Measurements from ENCODE around the gene CYB561D2.

DNA sequence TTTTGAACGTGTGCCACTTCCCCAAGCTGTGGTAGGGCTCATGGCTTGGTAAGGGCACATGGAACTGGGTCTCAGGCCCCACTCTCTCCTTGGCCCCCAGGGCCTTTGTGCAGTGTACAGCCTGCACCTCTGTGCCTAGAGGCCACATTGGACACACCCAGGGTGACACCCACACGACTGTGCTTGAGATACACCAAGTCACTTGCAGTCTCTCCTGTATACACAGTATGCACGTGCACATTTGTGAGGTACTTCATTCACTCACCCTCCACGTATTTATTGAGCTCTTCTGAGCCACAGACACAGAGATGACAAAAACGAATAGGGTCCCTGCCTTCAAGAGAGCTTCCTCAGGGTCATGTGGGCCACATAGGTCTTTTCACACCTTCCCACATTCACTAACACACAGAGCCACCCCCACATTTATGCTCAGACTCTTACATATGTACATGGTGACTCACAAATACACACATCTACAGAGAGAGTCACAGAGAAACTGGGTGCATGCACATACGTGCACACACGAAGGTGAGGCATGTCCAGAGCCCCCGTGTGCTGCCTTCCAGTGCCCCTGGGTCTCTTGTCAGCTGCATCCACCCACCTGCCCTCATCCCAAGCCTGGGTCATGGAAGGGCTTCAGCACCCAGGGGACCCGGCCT is 18.5 kb downstream of the CYB561D2 start:
- TF ChIP-seq, protein P1, sequence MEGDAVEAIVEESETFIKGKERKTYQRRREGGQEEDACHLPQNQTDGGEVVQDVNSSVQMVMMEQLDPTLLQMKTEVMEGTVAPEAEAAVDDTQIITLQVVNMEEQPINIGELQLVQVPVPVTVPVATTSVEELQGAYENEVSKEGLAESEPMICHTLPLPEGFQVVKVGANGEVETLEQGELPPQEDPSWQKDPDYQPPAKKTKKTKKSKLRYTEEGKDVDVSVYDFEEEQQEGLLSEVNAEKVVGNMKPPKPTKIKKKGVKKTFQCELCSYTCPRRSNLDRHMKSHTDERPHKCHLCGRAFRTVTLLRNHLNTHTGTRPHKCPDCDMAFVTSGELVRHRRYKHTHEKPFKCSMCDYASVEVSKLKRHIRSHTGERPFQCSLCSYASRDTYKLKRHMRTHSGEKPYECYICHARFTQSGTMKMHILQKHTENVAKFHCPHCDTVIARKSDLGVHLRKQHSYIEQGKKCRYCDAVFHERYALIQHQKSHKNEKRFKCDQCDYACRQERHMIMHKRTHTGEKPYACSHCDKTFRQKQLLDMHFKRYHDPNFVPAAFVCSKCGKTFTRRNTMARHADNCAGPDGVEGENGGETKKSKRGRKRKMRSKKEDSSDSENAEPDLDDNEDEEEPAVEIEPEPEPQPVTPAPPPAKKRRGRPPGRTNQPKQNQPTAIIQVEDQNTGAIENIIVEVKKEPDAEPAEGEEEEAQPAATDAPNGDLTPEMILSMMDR (IDR thresholded peaks at IDR 0.05; ENCODE audit: insufficient read depth, low read length, poor library complexity, severe bottlenecking): no peak
- TF ChIP-seq EZH2phosphoT487 (conservative IDR thresholded peaks at IDR 0.05; ENCODE audit: low read length): no peak

Measured in SU-DHL-6 (cell line).